Effector memory CD4-positive, alpha-beta T cell (primary cell): ENCODE data around the gene YDJC.
"Not testable (repeated sequence)": the region's sequence is repeated elsewhere in the genome, so short reads cannot be mapped to it uniquely, and the experiment has no call there.

Experiments
- DNase-seq, 3 donors: peaks; one replicate each; pipeline ENCODE4 v3.0.0-alpha.2; 2020
- H3K27ac ChIP-seq: 2 replicates; pipeline ENCODE4 v1.7.0; 2013; ENCODE audit warnings: mild to moderate bottlenecking, low read length, moderate library complexity; ENCODE audit not compliant: insufficient read depth, poor library complexity, severe bottlenecking
- H3K27me3 ChIP-seq: replicated peaks from 2 replicates; pipeline ENCODE4 v1.7.0; 2013; ENCODE audit warnings: mild to moderate bottlenecking, low read length; ENCODE audit not compliant: insufficient read depth, control insufficient read depth, poor library complexity, severe bottlenecking
- H3K36me3 ChIP-seq: 2 replicates; pipeline ENCODE4 v1.7.0; 2013; ENCODE audit warnings: mild to moderate bottlenecking, low read length, moderate library complexity; ENCODE audit not compliant: control insufficient read depth, insufficient read depth
- H3K4me1 ChIP-seq: 2 replicates; pipeline ENCODE4 v1.7.0; 2013; ENCODE audit warnings: low read length, mild to moderate bottlenecking; ENCODE audit not compliant: control insufficient read depth, insufficient read depth, poor library complexity, severe bottlenecking
- H3K4me3 ChIP-seq: 2 replicates; pipeline ENCODE4 v1.7.0; 2013; ENCODE audit warnings: low read length, low read depth, mild to moderate bottlenecking; ENCODE audit not compliant: insufficient read depth, poor library complexity, severe bottlenecking
- H3K9me3 ChIP-seq: 2 replicates; pipeline ENCODE4 v1.7.0; 2013; ENCODE audit warnings: mild to moderate bottlenecking, low read length, moderate library complexity; ENCODE audit not compliant: control insufficient read depth

The YDJC gene

GRCh38 chr22:21622919-21623647 is 6.7 kb downstream of the YDJC start:
- no peak overlapping the region for H3K4me3 ChIP-seq
- H3K9me3 ChIP-seq: no peaks in the 10 kb centered on the region
- H3K27me3 ChIP-seq: no peaks in the 10 kb centered on the region
- H3K4me1 ChIP-seq: peaks cover 10% of the 10 kb centered on the region
- DNase-seq: no peak
- no peak overlapping the region for H3K27ac ChIP-seq
- peaks cover 46% of the 10 kb centered on the region for H3K36me3 ChIP-seq

GRCh38 chr22:21622011-21622918 is 7.6 kb downstream of the YDJC start:
- Histone ChIP-seq H3K9me3 (no peaks in the 10 kb centered on the region), H3K4me1 (peaks cover 3% of the 10 kb centered on the region), H3K4me3 (no peak overlapping the region), H3K36me3 (peaks cover 38% of the 10 kb centered on the region), H3K27me3 (no peaks in the 10 kb centered on the region), H3K27ac (no peak overlapping the region)
- DNase-seq: no peak

DNA sequence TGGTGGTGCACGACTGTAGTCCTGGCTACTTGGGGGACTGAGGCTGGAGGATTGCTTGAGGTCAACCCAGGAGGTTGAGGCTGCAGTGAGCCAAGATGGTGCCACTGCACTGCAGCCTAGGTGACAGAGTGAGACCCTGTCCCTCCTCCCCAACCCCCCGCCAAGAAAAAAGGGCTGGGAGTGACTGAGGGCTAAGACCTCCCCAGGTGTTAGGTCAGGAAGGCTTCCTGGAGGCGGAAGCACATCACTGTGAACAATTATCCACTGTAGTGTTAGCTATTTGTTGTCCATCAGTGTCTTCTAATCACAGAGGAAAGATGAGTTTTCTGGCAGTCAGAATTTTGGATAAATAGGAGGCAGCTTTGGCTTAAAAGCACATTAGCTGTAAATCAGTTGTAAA is 8.8 kb downstream of the YDJC start:
- no peak overlapping the region for H3K4me3 ChIP-seq
- no peaks in the 10 kb centered on the region for H3K4me1 ChIP-seq
- H3K36me3 ChIP-seq: peaks cover 30% of the 10 kb centered on the region
- H3K27me3 ChIP-seq: no peaks in the 10 kb centered on the region
- peak overlapping the region; percentile 22 for H3K27ac ChIP-seq
- DNase-seq: no peak
- H3K9me3 ChIP-seq: no peaks in the 10 kb centered on the region

DNA sequence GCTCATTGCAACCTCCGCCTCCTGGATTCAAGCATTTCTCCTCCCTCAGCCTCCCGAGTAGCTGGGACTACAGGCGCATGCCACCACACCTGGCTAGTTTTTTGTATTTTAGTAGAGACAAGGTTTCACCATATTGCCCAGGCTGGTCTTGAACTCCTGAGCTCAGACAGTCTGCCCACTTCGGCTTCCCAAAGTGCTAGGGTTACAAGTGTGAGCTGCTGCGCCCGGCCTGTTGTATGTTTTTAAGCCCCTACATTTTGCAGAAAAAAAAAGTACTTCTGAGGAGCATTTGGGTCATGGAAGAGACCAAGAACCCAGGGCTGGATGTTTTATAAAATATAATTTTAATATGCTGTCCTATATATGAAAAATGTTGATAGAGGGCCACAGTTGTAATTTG is 12.5 kb downstream of the YDJC start:
- H3K27ac ChIP-seq, H3K4me1 ChIP-seq, H3K27me3 ChIP-seq, H3K4me3 ChIP-seq, H3K9me3 ChIP-seq, DNase-seq: not testable (repeated sequence)
- H3K36me3 ChIP-seq: peaks cover 33% of the 10 kb centered on the region

DNA sequence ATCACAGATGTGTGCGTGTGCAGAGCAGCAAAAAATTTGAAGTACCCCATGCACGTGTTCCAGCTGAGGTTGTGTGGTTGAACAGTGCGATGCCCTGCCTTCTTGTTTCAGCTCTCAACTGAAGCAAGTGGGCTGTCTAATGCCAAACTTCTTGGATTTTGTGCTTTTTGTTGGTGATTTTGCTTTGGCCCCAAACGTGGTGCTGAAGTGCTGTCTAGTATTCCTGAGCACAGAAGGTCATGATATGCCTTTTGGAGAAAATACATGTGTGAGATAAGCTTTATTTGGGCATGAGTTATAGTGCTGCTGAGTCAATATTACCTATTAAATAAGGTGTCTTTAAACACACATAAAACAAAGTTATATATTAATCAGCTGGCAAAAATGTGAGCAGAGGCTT is 14.1 kb downstream of the YDJC start:
- Histone ChIP-seq H3K4me1 (no peaks in the 10 kb centered on the region), H3K27ac (no peak overlapping the region), H3K4me3 (no peak overlapping the region), H3K36me3 (peaks cover 43% of the 10 kb centered on the region), H3K27me3 (no peaks in the 10 kb centered on the region), H3K9me3 (no peaks in the 10 kb centered on the region)
- no peak for DNase-seq

DNA sequence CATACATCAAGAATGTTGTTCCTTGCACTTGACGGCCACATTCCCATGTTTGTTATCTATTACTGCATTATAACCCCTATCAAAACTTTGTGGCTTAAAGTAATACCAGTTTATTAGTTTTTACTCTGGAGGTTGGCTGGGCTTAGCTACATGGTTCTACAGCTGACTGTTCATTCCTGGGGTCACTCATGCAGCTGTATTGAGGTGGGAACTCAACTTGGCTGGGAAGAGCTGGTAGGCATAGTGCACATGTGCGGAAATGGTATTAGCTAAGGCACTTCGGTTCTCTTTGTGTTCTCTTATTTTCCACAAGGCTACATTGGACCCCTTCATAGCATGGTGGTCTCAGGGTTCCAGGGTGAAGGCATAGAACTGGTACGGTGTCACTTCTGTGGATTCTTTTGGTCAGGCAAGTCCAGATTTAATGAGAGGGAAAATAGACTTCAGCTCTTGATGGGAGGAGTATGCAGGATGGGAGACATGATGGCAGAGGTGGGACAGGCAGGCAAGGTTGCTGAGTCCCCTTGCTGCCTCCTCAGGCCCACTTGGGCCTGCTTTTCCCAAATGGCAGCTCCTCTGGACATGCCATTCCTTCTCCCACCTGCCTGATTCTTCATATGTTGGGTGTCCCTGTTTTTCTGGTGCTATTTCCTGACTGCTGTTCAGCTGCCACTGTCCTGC is 16.1 kb downstream of the YDJC start:
- H3K27me3 ChIP-seq: no peaks in the 10 kb centered on the region
- no peaks in the 10 kb centered on the region for H3K4me1 ChIP-seq
- H3K4me3 ChIP-seq: no peak overlapping the region
- H3K9me3 ChIP-seq: no peaks in the 10 kb centered on the region
- H3K36me3 ChIP-seq: peaks cover 48% of the 10 kb centered on the region
- H3K27ac ChIP-seq: no peak overlapping the region
- no peak for DNase-seq

DNA sequence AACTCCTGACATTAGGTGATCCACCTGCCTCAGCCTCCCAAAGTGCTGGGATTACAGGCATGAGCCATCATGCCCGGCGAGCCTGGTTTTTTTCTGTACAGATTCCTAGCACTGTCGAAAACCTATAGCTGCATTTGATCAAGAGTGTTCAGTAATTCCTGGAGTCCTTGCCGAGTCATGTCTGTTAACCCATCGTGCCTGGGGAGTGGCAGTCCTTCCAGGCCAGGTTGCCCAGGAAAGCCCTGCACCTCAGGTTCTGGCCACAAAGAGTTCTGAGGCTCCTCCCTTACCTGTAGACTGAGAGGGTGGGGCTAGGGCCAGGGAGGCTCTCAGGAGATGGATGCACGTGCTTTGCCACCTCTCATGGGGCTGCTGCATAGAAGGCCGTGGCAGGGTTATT is 17.0 kb downstream of the YDJC start:
- H3K4me3 ChIP-seq: no peak overlapping the region
- H3K9me3 ChIP-seq: no peaks in the 10 kb centered on the region
- no peak for DNase-seq
- peaks cover 48% of the 10 kb centered on the region for H3K36me3 ChIP-seq
- no peaks in the 10 kb centered on the region for H3K27me3 ChIP-seq
- no peak overlapping the region for H3K27ac ChIP-seq
- H3K4me1 ChIP-seq: no peaks in the 10 kb centered on the region

DNA sequence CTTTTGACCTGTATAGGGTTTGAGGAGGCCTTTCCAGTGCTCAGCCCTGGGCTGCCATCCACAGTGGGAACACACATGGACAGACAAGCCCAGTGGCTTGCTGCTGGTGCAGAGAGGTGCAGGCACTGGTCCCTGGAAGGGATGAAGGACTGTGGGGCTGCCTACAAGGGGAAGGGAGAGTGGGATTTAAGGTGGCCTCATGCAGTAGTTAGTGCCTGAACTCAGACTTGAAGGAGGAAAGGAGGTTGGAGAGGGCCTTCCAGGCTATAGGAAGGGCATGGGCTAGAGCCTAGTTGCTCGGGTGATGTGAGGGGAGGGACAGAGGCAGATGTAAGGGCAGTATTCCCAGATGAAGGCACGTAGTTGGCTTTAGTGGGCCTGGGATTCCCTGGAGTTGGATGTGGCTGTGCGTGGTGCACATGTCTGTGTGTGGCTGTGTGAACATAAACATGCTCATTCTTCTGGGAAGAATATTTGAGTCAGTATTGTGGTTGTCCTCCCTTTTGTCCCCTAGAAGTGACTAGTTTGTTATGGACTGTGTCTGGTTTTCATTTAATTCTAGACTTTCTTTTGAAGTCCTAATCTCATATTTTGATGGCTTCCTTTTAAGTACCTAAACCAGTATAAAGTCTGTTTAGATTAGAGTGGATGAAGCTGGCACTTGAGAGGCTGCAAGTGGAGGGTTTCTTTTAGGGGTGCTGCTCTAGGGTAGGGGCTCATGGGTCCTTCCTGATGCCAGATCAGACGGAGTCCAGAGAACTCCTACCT is 18.4 kb downstream of the YDJC start:
- Histone ChIP-seq H3K27me3 (no peaks in the 10 kb centered on the region), H3K36me3 (peaks cover 48% of the 10 kb centered on the region), H3K27ac (no peak overlapping the region), H3K4me3 (no peak overlapping the region), H3K4me1 (peaks cover 2% of the 10 kb centered on the region), H3K9me3 (no peaks in the 10 kb centered on the region)
- DNase-seq: no peak

DNA sequence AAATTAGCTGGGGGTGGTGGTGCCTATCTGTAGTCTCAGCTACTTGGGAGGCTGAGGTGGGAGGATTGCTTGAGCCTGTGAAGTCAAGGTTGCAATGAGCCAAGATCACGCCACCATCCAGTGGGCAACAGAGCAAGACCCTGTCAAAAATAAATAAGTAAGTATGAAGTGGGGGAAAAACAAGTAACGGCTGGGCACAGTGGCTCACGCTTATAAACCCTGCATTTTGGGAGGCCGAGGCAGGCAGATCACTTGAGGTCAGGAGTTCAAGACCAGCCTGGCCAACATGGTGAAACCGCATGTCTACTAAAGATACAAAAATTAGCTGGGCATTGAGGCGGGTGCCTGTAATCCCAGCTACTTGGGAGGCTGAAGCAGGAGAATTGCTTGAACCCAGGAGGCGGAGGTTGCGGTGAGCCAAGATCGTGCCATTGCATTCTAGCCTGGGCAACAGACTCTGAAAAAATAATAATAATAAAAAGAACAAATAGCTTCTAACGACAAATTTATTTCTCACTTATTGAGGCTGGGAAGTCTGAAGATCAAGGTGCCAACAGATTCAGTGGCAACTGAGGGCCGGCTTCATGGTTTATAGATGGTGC is 20.2 kb downstream of the YDJC start:
- H3K36me3 ChIP-seq: peaks cover 37% of the 10 kb centered on the region
- H3K9me3 ChIP-seq, H3K27me3 ChIP-seq, DNase-seq, H3K4me1 ChIP-seq, H3K27ac ChIP-seq, H3K4me3 ChIP-seq: not testable (repeated sequence)
